ENCODE data around the gene PDGFA. TPM values are rescaled to one million over a fixed set of nuclear protein-coding genes. Genes with fewer than 3 reads are reported as not detected.

The PDGFA gene
- total RNA-seq = 74.0 to 78.8 TPM (median 75.3 TPM) in 3 replicates

DNA sequence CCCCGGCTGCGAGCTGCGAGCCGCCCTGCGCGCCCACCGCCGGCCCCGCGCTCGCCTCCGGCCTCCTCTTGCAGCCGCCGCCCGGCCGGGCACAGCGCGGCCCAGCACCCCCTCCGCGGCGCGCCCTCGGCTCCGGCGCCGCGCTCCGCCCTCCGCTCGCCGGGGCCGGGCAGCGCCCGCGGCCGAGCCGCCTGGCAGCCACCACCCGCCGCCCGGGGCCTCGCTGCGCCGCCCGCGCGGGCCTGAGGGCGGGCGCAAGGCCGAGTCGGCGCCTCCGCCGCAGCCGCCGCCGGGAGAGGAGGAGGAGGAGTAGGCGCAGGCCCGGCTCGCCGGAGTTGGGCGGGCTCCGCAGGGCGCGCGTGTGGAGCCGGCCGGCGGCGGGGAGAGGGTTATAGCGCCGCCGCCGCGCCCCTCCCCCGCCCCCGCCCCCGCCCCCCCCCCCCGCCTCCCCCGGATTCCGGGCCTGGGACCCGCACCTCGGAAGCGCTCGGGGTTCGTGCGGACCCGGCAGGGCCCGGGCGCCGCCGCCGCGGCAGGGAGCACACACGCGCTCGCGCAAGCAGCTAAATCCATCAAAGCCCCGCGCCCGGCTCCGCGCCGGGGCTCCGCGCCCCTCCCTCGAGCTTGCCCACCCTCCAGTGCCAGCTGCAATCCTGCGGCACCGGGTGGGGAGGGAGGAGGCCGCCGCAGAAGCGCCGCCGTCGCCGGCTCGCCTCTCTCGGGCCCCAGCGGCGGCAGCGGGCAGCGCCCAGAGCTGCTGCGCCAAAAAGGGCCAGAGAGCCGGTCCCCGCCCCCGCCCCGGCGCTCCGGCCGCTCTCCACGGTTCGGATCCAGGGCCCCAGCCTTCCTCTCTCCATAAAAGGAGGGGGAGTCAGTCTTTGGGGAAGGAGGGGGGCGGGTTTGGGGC, at the start of gene PDGFA:
PDGFA (minus strand) TSS at position 363 of the 907 bp plus-strand sequence. CDS start 845 bp downstream, outside the sequence.
- Mint-ChIP-seq H3K4me3 (peak within 1 kb of the TSS; percentile 89), H3K4me1 (peaks cover 36% of the 10 kb centered on the region), H3K36me3 (no peaks in the 10 kb centered on the region), H3K27ac (peak within 1 kb of the TSS; percentile 90), H3K27me3 (ENCODE audit: low read depth) (peaks cover 37% of the 10 kb centered on the region), H3K9me3 (no peaks in the 10 kb centered on the region)
- peak in 1 of 2 experiments; percentile 70 for DNase-seq (ENCODE audit: low spot score in 2 of 2, unreplicated experiment in 2 of 2)
- TF ChIP-seq CTCF (IDR thresholded peaks at IDR 0.05; ENCODE audit: unreplicated experiment) = no peak

DNA sequence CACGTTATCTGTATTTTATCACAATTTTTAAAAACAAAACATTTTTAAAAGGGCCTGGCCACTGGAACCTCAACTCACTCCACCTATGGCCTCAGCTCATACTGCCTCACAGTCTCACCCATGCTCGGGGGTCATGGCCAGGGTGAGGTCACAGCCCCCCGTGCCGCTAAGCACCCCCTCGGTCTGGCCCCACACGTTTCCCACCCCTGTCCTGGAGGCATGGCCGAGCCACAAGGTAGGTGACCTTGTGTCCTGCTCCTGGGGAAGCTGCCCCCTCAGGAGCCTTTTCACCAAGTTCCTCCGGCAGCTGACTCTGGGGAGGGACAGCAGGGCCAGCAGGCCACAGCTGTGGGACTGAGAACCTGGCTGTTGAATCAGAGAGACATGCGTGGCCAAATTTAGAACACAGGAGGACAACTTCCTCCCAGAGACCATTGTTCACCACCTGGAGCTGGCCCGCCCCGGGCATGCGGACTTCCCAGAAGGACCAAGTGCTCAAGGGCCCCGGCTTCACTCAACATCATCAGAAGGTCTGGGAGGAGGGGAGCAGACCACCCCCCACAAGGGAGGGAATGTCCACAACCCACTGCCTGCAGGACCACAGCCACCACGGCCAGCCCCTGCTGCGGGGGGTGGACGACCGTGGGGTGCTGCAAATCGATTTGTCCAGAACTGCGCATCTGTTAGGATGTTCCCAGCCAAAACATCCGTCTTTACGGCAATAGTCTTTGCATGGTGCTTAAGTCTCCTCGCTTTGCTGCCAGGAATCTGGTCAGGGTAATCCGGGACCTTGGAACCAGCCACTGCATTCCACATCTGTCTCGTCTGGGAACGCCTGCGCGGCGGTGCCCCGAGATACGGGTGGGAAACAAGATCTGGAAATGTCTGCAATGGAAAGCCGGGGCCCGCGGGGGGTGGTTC, 48.6 kb upstream of the PDGFA start:
- peak overlapping the region; percentile 66 for H3K27ac Mint-ChIP-seq
- peaks cover 4% of the 10 kb centered on the region for H3K4me1 Mint-ChIP-seq
- H3K9me3 Mint-ChIP-seq = no peaks in the 10 kb centered on the region
- peaks cover 4% of the 10 kb centered on the region for H3K36me3 Mint-ChIP-seq
- no peaks in the 10 kb centered on the region for H3K27me3 Mint-ChIP-seq (ENCODE audit: low read depth)
- DNase-seq (ENCODE audit: low spot score in 2 of 2, unreplicated experiment in 2 of 2) = no peak
- TF ChIP-seq CTCF (IDR thresholded peaks at IDR 0.05; ENCODE audit: unreplicated experiment) = no peak
- H3K4me3 Mint-ChIP-seq = no peak overlapping the region

GRCh38 chr7:567305-567883, 47.7 kb upstream of the PDGFA start:
- no peak overlapping the region for H3K4me3 Mint-ChIP-seq
- no peaks in the 10 kb centered on the region for H3K9me3 Mint-ChIP-seq
- no peaks in the 10 kb centered on the region for H3K27me3 Mint-ChIP-seq (ENCODE audit: low read depth)
- no peak overlapping the region for H3K27ac Mint-ChIP-seq
- peaks cover 8% of the 10 kb centered on the region for H3K4me1 Mint-ChIP-seq
- peaks cover 4% of the 10 kb centered on the region for H3K36me3 Mint-ChIP-seq
- no peak for DNase-seq (ENCODE audit: low spot score in 2 of 2, unreplicated experiment in 2 of 2)
- TF ChIP-seq CTCF (IDR thresholded peaks at IDR 0.05; ENCODE audit: unreplicated experiment) = no peak

DNA sequence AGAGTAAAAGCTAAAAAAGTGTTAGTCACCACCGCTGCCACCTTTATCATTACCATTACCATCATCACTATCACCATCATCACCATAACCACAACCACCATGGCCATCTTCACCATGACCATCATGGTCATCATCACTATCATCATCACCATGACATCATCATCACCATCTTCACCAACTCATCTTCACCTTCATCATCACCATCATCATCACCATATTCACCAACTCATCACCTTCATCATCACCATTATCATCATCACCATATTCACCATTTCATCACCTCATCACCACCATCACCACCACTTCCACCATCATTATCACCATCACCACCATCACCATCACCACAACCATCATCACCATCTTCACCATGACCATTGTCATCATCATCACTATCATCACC, 46.5 kb upstream of the PDGFA start:
- no peak for DNase-seq (ENCODE audit: low spot score in 2 of 2, unreplicated experiment in 2 of 2)
- H3K9me3 Mint-ChIP-seq = no peaks in the 10 kb centered on the region
- TF ChIP-seq CTCF (IDR thresholded peaks at IDR 0.05; ENCODE audit: unreplicated experiment) = no peak
- no peak overlapping the region for H3K27ac Mint-ChIP-seq
- no peak overlapping the region for H3K4me3 Mint-ChIP-seq
- peaks cover 10% of the 10 kb centered on the region for H3K4me1 Mint-ChIP-seq
- H3K27me3 Mint-ChIP-seq (ENCODE audit: low read depth) = no peaks in the 10 kb centered on the region
- peaks cover 4% of the 10 kb centered on the region for H3K36me3 Mint-ChIP-seq

- Mint-ChIP-seq H3K9me3 (no peaks in the 10 kb centered on the region), H3K4me1 (peaks cover 10% of the 10 kb centered on the region), H3K27me3 (ENCODE audit: low read depth) (no peaks in the 10 kb centered on the region), H3K27ac (no peak overlapping the region), H3K4me3 (no peak overlapping the region), H3K36me3 (peaks cover 4% of the 10 kb centered on the region)
- no peak for DNase-seq (ENCODE audit: low spot score in 2 of 2, unreplicated experiment in 2 of 2)
- TF ChIP-seq CTCF (IDR thresholded peaks at IDR 0.05; ENCODE audit: unreplicated experiment) = no peak
Measured at GRCh38 chr7:564176-564865, 44.7 kb upstream of the PDGFA start.

Data from mesothelial cell of epicardium (in vitro differentiated cells).